Central memory CD4-positive, alpha-beta T cell (primary cell): Measurements from ENCODE around the gene LSAMP.

ENCODE experiments used
- DNase-seq: peaks from one replicate; pipeline ENCODE4 v3.0.0; 2022

The LSAMP gene

GRCh38 chr3:116046350-116046749, 398.9 kb downstream of the LSAMP start:
- DNase-seq: no peak

- no peak for DNase-seq
These were observed 400.0 kb downstream of the LSAMP start for GRCh38 chr3:116045314-116045713.

- no peak for DNase-seq
These were observed 405.1 kb downstream of the LSAMP start for GRCh38 chr3:116040152-116040551.

GRCh38 chr3:116039651-116039985, 405.7 kb downstream of the LSAMP start:
- no peak for DNase-seq

- no peak for DNase-seq
These were observed 406.2 kb downstream of the LSAMP start for GRCh38 chr3:116038968-116039650.

- DNase-seq: no peak
These were observed 407.1 kb downstream of the LSAMP start for GRCh38 chr3:116037954-116038911.

GRCh38 chr3:116035429-116035828, 409.9 kb downstream of the LSAMP start:
- DNase-seq: no peak

- no peak for DNase-seq
These were observed 410.5 kb downstream of the LSAMP start for GRCh38 chr3:116034794-116035193.

- no peak for DNase-seq
These were observed 411.2 kb downstream of the LSAMP start for GRCh38 chr3:116034086-116034485.

- no peak for DNase-seq
These were observed 411.8 kb downstream of the LSAMP start for GRCh38 chr3:116033516-116033915.

- DNase-seq: no peak
These were observed 413.1 kb downstream of the LSAMP start for GRCh38 chr3:116032176-116032575.

GRCh38 chr3:116030131-116030850, 415.0 kb downstream of the LSAMP start:
- no peak for DNase-seq

- no peak for DNase-seq
These were observed 416.0 kb downstream of the LSAMP start for GRCh38 chr3:116029266-116029665.

GRCh38 chr3:116028157-116028556, 417.1 kb downstream of the LSAMP start:
- DNase-seq: no peak

GRCh38 chr3:116020989-116021388, 424.3 kb downstream of the LSAMP start:
- DNase-seq: no peak

GRCh38 chr3:116020495-116020894, 424.8 kb downstream of the LSAMP start:
- DNase-seq: no peak

GRCh38 chr3:116019254-116019763, 426.0 kb downstream of the LSAMP start:
- DNase-seq: no peak

GRCh38 chr3:116018646-116019045, 426.6 kb downstream of the LSAMP start:
- no peak for DNase-seq

- no peak for DNase-seq
These were observed 429.4 kb downstream of the LSAMP start for GRCh38 chr3:116015931-116016330.

GRCh38 chr3:116007000-116007399, 438.3 kb downstream of the LSAMP start:
- DNase-seq: no peak

- DNase-seq: no peak
These were observed 439.9 kb downstream of the LSAMP start for GRCh38 chr3:116005404-116005803.

- DNase-seq: no peak
These were observed 443.1 kb downstream of the LSAMP start for GRCh38 chr3:116002235-116002634.

GRCh38 chr3:116001151-116001621, 444.1 kb downstream of the LSAMP start:
- no peak for DNase-seq
